G401 (cell line): ENCODE measurements around the gene RETN. TPM values are rescaled to one million over a fixed set of nuclear protein-coding genes. Genes with fewer than 3 reads are reported as not detected.

ENCODE experiments used
- DNase-seq: peaks from one replicate; pipeline ENCODE4 v3.0.0-alpha.2; 2015; ENCODE audit warnings: low spot score
- in situ Hi-C: cut with HindIII; loops from 2 replicates; pipeline ENCODE4 v1.10.0; 2016; ENCODE audit warnings: low sequenced_read_pairs, mixed read lengths
- total RNA-seq: library from RNA; depleted of rRNA; stranded (reverse); fragments of >200 nt; shearing (Covaris generic); gene quantifications from 2 replicates; pipeline ENCODE4 v1.2.3, GENCODE V29; 2014

Gene RETN
- total RNA-seq, 1 experiment from 2014 or later = not detected

DNA sequence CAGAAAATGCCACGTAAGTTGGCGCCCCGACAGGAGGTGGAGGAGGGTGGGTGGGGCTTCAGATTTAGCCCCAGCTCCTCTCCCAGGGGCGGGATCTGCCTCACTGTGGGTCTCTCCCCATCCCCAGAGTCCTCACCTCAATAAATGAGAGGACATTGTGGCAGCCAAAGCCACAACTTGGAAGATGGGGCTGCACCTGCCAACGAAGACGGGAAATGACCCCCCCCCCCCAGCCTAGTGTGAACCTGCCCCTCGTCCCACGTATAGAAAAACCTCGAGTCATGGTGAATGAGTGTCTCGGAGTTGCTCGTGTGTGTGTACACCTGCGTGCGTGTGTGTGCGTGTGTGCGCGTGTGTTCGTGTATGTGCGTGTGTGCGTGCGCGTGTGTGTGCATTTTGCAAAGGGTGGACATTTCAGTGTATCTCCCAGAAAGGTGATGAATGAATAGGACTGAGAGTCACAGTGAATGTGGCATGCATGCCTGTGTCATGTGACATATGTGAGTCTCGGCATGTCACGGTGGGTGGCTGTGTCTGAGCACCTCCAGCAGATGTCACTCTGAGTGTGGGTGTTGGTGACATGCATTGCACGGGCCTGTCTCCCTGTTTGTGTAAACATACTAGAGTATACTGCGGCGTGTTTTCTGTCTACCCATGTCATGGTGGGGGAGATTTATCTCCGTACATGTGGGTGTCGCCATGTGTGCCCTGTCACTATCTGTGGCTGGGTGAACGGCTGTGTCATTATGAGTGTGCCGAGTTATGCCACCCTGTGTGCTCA lies 10.3 kb downstream of the RETN start:
- DNase-seq = peak; percentile 75
- in situ Hi-C loops = no loop called here

DNA sequence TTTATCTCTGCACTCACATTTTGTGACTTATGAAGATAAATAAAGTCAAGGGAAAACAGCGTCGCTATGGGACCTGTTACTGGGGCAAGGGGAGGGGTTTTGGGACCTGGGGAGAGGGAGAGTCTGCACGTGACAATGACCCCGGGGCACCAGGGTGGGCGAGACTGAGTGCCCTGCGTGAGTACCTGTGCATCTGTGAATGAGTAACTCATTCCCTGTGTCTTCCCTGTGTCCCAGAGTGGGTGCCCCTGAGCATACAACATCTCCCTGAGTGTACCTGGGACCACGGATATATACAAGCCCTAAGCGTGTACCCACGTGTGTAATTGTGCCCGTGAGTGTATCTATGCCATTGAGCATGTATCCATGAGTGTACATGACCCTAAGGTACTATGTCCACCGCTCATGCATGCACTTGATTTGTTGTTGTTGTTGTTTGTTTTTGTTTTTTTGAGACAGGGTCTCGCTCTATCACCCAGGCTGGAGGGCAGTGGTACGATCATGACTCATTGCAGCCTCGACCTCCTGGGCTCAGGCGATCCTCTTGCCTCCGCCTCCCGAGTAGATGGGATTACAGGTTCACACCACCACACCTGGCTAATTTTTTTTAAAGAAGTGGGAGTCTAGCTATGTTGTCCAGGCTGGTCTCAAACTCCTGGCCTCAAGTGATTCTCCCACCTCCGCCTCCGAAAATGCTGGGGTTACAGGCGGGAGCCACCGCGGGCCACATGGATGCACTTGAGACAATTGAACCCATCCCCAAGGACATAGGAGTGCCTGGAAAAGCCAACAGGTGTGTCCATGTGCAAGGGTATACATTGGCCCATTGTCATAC lies 11.1 kb downstream of the RETN start:
- no peak for DNase-seq
- in situ Hi-C loops = no loop called here

DNA sequence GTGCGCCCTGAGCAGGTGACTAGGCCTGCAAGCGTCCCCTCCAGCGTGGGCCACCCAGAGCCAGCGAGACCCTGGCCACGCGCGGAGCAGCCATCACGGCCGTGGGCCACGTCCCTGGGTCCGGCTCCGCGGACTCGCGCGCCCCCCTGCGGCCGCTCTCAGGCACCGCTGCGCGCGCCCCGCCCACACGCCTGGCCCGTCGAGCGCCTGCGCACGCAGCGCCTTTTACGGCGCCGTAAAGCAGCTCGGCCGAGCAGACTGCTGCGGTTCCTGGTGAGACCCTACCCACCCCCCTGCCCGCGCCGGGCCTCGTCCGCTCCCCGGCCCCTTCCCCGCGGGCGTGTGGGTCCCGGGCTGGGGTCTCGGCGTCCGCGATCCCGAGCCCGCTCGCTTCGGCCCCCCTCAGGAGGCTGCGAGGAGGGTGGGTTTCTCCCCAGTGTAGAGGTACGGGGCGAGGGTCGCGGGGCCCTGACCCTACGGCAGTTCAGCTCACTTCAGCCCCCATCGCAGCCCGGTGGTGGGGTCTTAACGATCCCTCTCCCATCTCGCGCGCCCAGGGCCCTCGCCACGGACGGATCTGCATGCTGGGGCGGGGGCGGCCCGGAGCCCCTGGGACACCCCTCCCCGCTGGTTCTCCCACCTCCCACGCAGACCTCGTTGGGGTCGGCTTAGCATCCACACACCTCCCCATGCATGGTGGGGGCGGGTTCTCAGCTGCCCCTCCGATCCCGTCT lies 11.9 kb downstream of the RETN start, which contains the start of gene TRAPPC5:
TRAPPC5 (plus strand) TSS at position 228 of the 734 bp plus-strand sequence. CDS start 1,421 bp downstream, outside the sequence.
- DNase-seq = peak; percentile 74
- in situ Hi-C loops = no loop called here

DNA sequence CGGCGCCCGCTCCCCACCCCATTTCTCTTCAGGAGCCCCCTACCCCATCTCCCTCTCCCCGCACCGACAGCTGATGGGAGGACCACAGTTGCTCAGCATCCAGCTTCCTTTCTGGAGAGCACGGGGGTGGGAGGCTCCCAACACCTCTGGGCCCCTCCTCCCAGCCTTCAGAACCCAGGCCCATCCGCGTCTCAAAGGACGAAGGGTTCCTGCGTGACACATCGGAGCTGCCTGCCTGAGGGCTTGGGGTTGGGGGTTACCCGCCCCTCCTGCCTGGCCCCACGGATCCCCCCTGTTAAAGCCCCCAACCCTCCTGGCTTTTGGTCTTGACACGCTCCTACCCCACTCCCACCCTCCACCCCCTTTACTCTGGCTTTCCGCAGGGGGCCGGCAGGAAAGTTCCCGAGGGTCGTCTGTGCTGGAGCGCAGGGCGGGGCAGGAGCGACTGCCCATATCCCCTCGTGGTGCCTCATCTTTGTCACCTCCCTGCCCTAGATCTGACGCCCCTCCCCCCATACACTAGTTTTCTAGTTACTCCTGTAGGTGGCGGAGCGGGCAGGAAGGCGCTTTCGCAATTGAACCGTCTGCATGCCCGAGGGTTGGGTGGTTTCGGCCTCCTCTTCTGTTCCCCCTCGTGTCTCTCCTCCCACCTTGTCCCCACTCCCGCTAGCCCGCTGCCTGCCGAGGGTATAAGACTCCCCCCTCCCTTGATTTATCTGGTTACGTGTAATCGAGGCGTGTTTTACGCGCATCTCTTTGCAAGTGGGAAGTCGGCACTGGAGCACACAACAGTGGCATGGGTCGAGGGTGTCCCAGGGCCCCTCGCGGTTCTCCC lies 12.7 kb downstream of the RETN start:
- in situ Hi-C loops = no loop called here

DNA sequence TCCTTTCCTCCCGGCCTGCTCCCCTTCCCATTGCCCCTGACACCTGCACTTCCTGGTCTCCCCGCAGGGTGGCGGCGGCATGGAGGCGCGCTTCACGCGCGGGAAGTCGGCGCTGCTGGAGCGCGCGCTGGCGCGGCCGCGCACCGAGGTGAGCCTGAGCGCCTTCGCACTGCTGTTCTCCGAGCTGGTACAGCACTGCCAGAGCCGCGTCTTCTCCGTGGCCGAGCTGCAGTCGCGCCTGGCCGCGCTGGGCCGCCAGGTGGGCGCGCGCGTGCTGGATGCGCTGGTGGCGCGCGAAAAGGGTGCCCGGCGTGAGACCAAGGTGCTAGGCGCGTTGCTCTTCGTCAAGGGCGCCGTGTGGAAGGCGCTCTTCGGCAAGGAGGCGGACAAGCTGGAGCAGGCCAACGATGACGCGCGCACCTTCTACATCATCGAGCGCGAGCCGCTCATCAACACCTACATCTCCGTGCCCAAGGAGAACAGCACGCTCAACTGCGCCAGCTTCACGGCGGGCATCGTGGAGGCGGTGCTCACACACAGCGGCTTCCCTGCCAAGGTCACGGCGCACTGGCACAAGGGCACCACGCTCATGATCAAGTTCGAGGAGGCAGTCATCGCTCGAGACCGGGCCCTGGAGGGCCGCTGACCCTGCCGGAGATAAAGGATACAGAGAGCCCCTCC lies 13.5 kb downstream of the RETN start:
- peak; percentile 25 for DNase-seq
- in situ Hi-C loops = no loop called here

More for the DNA sequence above, 12.7 kb downstream of the RETN start:
- peak; percentile 79 for DNase-seq

DNA sequence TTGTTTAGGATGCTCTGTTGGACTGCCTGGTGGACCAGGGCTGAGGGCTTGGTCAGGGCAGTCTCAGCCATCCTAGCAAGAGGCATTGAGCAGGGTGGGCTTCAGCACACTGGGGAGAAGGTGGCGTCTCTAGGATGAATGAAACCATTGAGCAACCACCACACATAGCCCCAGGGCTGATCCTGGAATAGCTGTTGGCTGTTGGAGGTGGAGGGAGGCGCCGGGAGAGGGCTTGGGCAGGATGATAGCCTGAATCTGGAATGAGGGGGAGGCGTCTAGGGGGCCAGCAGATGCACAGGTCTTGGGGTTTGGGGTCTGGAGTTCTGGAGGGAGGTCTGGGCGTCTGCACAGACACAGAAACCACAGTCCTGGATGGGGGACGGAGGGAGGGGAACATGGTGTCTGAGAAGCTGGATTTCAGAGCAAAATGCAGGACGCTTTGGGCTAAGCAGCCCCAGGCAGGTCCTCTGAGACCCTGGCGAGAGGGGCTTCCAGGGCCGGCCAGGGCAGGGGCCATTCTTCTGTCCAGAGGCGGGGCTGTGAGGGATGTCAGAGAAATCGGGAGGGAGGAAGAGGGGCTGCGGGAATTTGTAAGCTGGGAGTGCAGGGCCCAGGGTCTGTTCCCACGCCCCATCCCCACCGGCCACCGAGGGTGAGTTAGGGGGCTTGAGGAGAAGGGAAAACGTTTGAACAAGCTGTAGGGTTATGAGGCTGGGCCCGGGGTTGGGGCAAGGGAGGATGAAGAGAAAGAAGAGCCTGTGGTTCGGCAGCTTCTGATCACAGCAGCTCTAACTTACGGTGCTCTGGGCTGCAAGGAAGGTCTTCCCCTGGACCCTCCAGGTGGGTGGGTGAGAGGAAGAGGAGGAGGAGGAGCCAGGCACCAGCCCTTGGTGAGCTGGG lies 16.9 kb downstream of the RETN start:
- in situ Hi-C loops = no loop called here
- DNase-seq = no peak

DNA sequence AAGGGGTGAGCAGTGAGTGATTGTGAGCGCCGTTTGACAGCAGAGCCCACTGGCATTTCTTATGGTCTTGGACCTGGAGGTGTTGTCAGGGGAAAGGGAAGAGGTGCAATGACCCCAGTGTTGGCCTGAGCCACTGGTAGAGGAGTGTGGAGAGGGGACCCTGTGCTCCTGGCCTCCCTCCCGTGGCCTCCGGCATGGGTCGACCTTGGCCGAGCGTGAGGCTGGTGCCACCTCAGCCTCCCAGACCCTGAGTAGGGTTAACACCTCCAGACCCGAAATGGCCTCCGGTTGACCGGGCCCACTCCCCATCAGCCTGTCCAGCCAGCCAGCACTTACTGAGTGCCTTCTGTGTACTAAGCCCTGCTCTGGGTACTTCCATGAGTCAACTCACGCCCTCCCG lies 18.3 kb downstream of the RETN start:
- in situ Hi-C loops = no loop called here
- no peak for DNase-seq

DNA sequence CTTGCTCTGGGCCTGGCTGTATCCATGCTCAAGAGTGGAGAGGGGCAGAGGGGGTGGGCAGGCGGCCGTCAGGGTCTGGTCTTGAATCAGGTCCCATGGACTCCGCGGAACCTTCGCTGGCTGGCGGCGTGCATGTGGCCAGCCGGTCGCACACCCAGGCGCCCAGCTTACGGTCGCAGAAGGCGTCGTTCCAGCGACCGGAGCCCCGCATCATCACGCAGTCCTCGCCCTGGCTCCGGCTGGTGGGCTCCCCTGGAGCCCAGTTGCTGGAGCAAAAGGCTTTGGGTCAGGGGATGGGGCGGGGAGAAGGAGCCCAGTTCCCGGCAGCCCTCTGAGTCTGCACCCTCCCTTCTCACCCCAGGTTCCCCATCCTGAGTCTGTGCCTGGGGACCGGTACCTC lies 20.3 kb downstream of the RETN start:
- in situ Hi-C loops = no loop called here
- no peak for DNase-seq

DNA sequence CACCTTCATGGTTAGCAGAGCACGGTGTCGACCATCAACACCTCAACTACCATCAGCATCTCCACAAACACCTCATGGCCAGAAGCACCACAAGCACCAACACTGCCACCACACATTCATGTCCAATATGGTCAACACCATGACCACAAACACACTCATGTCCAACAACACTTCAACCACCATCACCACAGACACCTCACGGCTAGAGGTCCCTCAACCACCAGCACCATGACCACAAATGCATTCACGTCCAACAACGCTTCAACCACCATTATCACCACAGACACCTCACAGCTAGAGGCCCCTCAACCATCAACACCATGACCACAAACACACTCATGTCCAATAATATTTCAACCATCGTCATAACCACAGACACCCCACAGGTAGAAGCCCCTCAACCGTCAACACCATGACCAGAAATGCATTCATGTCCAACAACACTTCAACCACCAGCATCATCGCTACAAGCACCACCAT lies 22.0 kb downstream of the RETN start:
- no peak for DNase-seq
- in situ Hi-C loops = no loop called here

DNA sequence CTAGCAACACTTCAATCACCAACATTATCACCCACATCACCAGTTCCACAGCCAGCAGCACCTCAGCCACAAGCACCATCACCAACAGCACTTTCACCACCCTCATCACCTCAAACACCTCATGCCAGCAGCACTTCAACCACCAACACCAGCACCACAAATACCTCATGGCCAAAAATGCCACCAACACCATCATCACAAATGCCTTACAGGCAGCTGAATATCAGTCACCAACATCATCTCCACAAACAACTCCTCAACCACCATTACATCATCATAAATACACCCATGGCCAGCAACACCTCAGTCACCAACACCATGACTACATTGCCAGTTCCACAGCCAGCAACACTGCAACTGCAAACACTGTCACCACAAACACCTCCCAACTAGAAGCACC lies 22.6 kb downstream of the RETN start:
- DNase-seq = no peak
- in situ Hi-C loops = no loop called here

DNA sequence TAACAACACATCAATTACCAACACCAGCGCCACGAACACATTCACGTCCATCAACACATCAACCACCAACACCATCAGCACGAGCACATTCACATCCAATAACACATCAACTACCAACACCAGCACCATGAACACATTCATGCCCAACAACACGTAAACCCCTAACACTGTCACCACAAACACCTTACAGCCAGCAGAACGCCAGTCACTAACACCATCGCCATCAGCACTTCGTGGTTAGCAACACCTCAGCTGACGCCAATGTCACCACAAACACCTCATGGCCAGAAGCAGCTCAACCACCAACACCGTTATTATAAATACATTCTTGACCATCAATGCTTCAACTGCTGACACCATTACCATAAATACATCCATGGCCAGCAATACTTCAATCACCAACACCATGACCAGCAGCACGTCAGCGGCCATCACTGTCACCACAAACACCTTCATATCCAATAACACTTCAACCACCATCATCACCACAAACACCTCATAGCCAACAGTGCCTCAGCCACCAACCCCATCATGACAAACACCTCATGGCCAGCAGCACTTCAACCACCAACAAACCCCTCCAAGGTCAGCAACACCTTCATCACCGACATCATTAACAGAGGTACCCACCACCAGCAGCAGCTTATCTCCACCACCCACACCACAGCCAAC lies 23.7 kb downstream of the RETN start:
- in situ Hi-C loops = no loop called here

DNA sequence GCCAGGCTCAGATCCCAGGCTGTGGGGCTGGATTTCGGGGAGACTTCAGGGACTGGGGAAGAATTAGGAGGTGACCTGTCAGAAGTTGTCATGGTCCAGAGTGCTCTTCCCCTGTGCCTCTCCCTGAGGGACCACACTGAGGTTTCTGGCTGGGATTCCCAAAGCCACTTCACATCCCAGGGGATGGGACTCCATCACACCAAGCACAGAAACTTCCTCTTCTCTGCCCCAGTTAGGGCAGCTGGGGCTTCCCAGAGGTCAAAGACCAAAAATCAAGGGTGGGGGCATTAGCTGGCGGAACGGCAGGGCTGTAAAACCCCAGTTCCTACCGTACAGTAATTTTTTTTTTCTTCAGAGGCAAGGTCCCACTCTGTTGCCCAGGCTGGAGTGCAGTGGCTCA lies 25.6 kb downstream of the RETN start:
- no peak for DNase-seq
- in situ Hi-C loops = no loop called here

More for the DNA sequence above, 23.7 kb downstream of the RETN start:
- no peak for DNase-seq

DNA sequence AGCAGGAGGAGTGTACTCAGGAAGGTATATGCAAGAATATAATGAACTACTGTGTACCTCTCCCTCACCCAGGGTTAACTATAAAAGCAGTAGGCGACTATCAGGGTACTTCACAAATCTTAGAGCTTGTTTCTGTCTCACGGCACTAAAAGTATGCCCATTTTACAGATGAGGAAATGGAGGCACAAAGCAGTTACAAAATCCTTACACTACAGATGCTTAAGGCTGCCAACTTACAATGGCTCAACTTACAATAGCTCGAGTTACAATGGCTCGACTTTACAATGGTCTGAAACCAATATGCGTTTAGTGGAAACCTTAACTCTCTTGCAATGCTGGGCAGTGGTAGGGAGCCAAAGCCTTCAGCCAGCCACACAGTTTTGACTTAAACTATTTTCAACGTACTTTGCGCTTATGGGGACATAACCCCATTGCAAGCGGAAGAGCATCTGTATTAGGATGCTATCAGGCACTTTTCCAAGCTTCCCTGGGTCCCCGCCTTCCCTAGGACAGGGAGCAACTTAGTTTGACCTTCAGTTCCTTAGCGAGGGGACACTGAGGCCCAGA lies 29.0 kb downstream of the RETN start:
- DNase-seq = no peak
- in situ Hi-C loops = no loop called here

DNA sequence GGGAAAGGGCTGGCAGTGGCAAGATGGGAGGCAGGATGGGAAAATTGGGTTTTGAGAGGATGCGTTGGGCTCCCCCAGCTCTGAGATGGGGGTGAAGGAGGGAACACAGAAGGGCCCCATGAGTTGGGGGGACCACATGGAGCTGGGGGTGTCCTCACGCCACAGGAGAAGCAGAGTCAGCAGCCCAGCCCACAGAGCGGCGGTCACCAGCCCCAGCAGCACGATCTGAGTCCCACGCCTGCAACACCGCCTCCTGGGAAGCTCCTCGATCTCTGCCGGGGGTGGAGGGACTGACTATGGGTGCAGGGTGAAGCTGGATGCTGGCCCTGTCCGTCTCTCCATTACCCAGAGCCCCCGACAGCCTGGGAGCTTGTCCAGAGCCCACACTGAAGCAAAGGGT lies 29.7 kb downstream of the RETN start:
- in situ Hi-C loops = no loop called here
- no peak for DNase-seq

DNA sequence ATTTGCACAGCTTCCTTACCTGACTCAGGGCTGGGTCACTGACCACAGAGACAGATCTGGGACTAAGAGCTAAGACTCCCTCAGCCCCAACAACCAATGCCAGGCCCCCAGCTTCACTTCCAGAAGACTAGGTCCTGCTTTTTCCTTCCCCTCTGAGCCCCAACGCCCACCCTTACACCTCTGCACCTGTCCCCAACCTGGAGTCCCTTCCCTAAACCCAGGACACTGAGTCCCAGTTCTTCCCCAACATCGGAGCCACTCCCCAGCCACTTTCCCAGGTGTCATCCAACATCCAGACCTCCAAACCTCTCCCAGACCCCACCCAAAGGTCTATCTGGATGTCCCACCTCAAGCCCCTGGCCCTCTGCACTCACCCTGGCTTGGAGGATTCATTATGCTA lies 30.2 kb downstream of the RETN start:
- in situ Hi-C loops = no loop called here
- no peak for DNase-seq
